ENCODE results near the gene BAIAP2. TPM values are rescaled to one million over a fixed set of nuclear protein-coding genes. Genes with fewer than 3 reads are reported as not detected.

The BAIAP2 gene
- total and polyA plus RNA-seq, 8 donors, result 4.7 to 16.4 (median 11.1) TPM

- Histone ChIP-seq H3K4me1 (no peaks in the 10 kb centered on the region), H3K27ac (no peak overlapping the region), H3K27me3 (no peaks in the 10 kb centered on the region), H3K4me3 (no peak overlapping the region), H3K36me3 (peaks cover 0 to 7% (median 0%) of the 10 kb centered on the region in 3 donors), H3K9me3 (no peaks in the 10 kb centered on the region)
- intact Hi-C loops (cut with DNase I), result no loop called here
- DNase-seq (no peak), FAIRE-seq (no peak), ATAC-seq (no peak)
- 93 to 95% methylated on average over 23 of the region's 23 CpGs for WGBS, 2 donors
- no peak for TF ChIP-seq CTCF (IDR thresholded peaks at IDR 0.05)
Measured at GRCh38 chr17:81112450-81112849, 77.5 kb downstream of the BAIAP2 start.

- no peak for TF ChIP-seq CTCF (IDR thresholded peaks at IDR 0.05)
- Histone ChIP-seq H3K4me3 (no peak overlapping the region), H3K27me3 (no peaks in the 10 kb centered on the region), H3K36me3 (peaks cover 0 to 11% (median 0%) of the 10 kb centered on the region in 3 donors), H3K4me1 (no peaks in the 10 kb centered on the region), H3K9me3 (no peaks in the 10 kb centered on the region), H3K27ac (no peak overlapping the region)
- ATAC-seq (peak in 2 of 4 donors; percentile 18 to 63), FAIRE-seq (no peak), DNase-seq (no peak)
- intact Hi-C loops (cut with DNase I), result no loop called here
- WGBS, 2 donors, result 62 to 63% methylated on average over 21 of the region's 21 CpGs
Measured at GRCh38 chr17:81113158-81113724, 78.3 kb downstream of the BAIAP2 start.

GRCh38 chr17:81114351-81115093 is 79.6 kb downstream of the BAIAP2 start:
- Histone ChIP-seq H3K4me1 (no peaks in the 10 kb centered on the region), H3K36me3 (peaks cover 0 to 11% (median 0%) of the 10 kb centered on the region in 3 donors), H3K4me3 (no peak overlapping the region), H3K9me3 (no peaks in the 10 kb centered on the region), H3K27me3 (no peaks in the 10 kb centered on the region), H3K27ac (no peak overlapping the region)
- no peak for DNase-seq
- TF ChIP-seq CTCF (IDR thresholded peaks at IDR 0.05), result no peak
- intact Hi-C loops (cut with DNase I), result no loop called here
- FAIRE-seq, result no peak
- no peak for ATAC-seq
- 88 to 90% methylated on average over 19 of the region's 19 CpGs for WGBS, 2 donors

GRCh38 chr17:81115219-81115618 is 80.3 kb downstream of the BAIAP2 start:
- WGBS, 2 donors, result 95 to 96% methylated on average over 11 of the region's 11 CpGs
- no peak for FAIRE-seq

More at GRCh38 chr17:81115219-81115618, 80.3 kb downstream of the BAIAP2 start:
- Histone ChIP-seq H3K9me3 (no peaks in the 10 kb centered on the region), H3K27ac (no peak overlapping the region), H3K4me3 (no peak overlapping the region), H3K36me3 (peaks cover 0 to 11% (median 0%) of the 10 kb centered on the region in 3 donors), H3K27me3 (no peaks in the 10 kb centered on the region), H3K4me1 (no peaks in the 10 kb centered on the region)
- TF ChIP-seq CTCF (IDR thresholded peaks at IDR 0.05), result no peak
- intact Hi-C loops (cut with DNase I), result no loop called here
- ATAC-seq (no peak), DNase-seq (no peak)
